AG10803 (cell line): ENCODE results near the gene SLAMF7.

Experiments
- DNase-seq: peaks from one replicate; pipeline ENCODE4 v3.0.0; 2010; ENCODE audit warnings: low read depth
- H3K4me3 ChIP-seq: 2 replicates; pipeline ENCODE4 v1.5.1; 2011; ENCODE audit warnings: mild to moderate bottlenecking, low read length, control low read depth
- TF ChIP-seq, protein P1 (sequence below): conservative IDR thresholded peaks from 2 replicates; pipeline ENCODE4 v1.5.1; 2011; ENCODE audit warnings: mild to moderate bottlenecking, low read length, control low read depth, inconsistent platforms

The SLAMF7 gene

DNA sequence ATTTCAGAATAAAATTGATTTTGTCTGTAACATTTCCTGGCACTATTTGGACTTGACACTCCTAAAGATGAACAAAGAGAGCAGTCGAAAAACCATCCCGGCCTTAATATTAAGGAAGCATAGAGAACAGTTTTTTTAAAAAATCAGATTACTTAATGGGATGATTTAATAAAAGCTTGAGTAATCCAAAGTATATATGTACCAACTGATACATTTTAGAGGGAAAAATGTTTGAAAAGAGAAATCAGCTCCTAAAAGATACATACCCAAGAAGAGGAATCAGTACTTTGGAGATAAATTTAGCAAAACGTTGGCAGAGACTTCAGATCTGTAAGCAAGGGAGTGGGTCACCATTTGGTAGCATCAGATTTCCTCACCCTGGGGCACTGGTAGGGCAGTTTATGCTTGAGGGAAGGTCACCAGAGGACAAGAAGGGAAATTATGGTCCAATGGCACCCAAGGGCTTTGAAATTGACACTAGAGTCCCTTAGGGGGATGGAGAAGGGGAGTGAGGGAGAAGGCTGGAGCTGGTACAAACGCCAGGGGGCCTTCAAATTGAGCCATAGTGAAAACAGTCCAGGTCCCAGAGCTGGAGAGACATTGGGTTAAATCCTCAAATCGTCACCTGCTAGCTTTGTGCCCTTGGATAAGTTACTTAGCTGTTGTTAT, 5.9 kb downstream of the SLAMF7 start:
- TF ChIP-seq, protein P1, sequence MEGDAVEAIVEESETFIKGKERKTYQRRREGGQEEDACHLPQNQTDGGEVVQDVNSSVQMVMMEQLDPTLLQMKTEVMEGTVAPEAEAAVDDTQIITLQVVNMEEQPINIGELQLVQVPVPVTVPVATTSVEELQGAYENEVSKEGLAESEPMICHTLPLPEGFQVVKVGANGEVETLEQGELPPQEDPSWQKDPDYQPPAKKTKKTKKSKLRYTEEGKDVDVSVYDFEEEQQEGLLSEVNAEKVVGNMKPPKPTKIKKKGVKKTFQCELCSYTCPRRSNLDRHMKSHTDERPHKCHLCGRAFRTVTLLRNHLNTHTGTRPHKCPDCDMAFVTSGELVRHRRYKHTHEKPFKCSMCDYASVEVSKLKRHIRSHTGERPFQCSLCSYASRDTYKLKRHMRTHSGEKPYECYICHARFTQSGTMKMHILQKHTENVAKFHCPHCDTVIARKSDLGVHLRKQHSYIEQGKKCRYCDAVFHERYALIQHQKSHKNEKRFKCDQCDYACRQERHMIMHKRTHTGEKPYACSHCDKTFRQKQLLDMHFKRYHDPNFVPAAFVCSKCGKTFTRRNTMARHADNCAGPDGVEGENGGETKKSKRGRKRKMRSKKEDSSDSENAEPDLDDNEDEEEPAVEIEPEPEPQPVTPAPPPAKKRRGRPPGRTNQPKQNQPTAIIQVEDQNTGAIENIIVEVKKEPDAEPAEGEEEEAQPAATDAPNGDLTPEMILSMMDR, result no peak
- DNase-seq, result no peak
- H3K4me3 ChIP-seq, result no peak overlapping the region

DNA sequence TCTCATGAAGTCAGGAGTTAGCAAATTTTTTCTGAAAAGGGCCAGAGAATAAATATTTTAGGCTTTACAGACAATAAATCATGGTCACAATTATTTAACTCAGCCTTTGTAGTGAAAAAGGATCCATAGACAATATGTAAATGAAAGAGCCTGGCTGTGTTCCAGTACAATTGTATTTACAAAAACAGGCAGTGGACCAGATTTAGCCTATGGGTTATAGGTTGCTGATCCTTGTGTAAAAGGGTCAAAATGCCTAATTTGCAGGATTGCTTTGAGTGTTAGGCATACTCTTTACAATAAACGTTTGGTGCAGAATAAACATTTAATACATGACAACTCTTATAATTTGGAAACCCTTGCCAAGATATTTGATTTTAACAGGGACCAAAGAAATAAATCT, 6.5 kb downstream of the SLAMF7 start:
- no peak for DNase-seq
- TF ChIP-seq, protein P1, result no peak
- no peak overlapping the region for H3K4me3 ChIP-seq

DNA sequence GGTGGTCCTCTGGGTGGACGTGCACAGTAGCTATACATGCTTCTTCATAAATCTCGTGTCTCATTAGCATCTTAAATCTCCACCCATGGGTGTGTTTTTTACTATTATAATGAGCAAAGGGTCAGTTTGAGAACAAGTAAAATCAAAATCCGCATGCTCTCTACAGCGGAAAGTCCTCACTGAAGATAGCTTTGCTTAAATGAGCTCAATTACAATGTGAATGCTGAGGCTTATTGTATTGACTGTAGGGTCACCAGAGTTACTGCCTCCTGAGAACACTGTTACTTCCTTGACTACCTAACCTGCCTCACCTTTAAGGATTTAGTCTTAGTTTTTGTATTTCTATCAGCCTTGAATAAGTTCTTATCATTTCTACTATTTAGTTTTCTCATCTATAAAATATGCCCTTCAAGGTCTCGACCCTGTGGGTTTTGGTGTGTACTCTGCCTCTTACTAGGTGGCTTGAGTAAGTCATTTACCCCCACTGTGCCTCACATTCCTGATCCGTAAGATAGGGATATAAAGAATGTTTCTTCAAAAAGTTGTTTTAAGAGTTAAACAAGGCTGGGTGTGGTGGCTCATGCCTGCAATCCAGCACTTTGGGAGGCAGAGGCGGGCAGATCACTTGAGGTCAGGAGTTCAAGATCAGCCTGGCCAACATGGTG, 7.9 kb downstream of the SLAMF7 start:
- H3K4me3 ChIP-seq, result no peak overlapping the region
- no peak for DNase-seq
- TF ChIP-seq, protein P1, result no peak

DNA sequence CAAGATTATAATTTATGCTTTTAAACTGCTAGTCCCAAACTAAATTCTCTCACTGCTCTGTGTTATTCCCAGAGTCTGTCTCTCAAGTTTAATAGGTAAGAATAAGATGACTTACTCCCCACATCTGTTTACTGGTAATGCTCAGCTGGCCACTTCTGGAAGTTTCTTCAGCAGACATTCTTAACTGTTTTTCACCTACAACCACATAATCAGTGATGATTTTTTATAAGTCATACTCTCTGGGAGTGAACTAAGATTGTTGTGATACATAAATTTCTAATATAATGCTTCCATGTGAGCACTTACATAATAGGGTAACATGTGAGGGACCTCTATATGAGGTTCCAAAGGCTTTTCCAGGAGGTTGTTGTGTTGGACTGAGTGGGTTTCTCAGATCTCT, 8.7 kb downstream of the SLAMF7 start:
- H3K4me3 ChIP-seq, result no peak overlapping the region
- TF ChIP-seq, protein P1, result no peak
- DNase-seq, result no peak

- TF ChIP-seq, protein P1, result no peak
- no peak overlapping the region for H3K4me3 ChIP-seq
- DNase-seq, result no peak
Measured at GRCh38 chr1:160748181-160748877, 9.3 kb downstream of the SLAMF7 start.

GRCh38 chr1:160748878-160749269, 9.8 kb downstream of the SLAMF7 start:
- no peak for DNase-seq
- H3K4me3 ChIP-seq, result no peak overlapping the region
- TF ChIP-seq, protein P1, result no peak
